ENCODE data around the gene AAGAB.

DNA sequence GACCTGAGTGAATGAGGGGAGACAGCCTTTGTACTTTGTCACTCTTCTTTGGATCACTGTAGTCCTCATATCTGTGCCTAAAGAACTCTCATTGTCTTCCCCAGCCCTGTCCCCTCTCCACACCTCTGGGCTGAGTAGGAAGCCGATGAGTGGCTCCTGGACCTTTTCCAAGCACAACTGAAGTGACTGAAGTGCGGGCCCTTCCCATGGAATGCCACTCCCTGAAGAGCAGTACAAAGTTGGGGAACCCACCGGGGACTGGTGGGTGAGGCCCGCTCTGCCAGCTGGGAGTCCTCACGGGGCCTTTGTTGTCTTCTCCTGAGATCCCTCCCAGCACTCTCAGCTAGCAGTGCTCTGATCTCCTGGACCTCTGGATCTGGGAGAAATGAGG is 90.1 kb downstream of the AAGAB start:
- TF ChIP-seq, protein P1, sequence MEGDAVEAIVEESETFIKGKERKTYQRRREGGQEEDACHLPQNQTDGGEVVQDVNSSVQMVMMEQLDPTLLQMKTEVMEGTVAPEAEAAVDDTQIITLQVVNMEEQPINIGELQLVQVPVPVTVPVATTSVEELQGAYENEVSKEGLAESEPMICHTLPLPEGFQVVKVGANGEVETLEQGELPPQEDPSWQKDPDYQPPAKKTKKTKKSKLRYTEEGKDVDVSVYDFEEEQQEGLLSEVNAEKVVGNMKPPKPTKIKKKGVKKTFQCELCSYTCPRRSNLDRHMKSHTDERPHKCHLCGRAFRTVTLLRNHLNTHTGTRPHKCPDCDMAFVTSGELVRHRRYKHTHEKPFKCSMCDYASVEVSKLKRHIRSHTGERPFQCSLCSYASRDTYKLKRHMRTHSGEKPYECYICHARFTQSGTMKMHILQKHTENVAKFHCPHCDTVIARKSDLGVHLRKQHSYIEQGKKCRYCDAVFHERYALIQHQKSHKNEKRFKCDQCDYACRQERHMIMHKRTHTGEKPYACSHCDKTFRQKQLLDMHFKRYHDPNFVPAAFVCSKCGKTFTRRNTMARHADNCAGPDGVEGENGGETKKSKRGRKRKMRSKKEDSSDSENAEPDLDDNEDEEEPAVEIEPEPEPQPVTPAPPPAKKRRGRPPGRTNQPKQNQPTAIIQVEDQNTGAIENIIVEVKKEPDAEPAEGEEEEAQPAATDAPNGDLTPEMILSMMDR (IDR thresholded peaks at IDR 0.05), result no peak
- TF ChIP-seq POLR2A (IDR thresholded peaks at IDR 0.05) (no peak), POLR2AphosphoS5 (IDR thresholded peaks at IDR 0.05) (no peak), EP300 (IDR thresholded peaks at IDR 0.05) (no peak)

All from stomach (tissue), 4 donors.